HG03439 (cell line): ENCODE measurements around the gene HDLBP.
"Not testable (repeated sequence)": the region's sequence is repeated elsewhere in the genome, so short reads cannot be mapped to it uniquely, and the experiment has no call there.

Experiments
- ATAC-seq: cut with Tn5 transposase; IDR thresholded peaks from one replicate; pipeline ENCODE4 v1.9.1; 2021; ENCODE audit warnings: mild to moderate bottlenecking, moderate library complexity; ENCODE audit not compliant: unreplicated experiment

HDLBP gene

DNA sequence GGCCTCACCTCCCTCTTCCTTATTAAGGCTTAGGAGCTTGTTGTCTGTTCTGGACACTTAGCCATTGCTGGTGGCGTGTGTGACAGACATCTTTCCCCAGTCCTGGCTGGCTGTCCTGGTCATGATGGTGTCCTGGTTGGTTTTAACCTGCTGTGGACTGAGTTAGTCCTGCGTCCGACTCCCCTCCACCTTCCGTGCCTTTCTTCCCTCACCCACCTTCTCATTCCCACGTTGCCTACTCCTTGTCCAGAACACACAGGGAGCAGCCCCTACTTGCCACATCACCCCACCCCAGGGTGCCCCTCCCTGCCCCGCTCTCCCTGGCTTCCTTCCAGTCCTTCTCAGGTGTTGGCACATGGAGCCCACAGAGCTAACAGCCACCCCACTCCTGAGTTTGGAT is 117.5 kb downstream of the HDLBP start:
- no peak for ATAC-seq

DNA sequence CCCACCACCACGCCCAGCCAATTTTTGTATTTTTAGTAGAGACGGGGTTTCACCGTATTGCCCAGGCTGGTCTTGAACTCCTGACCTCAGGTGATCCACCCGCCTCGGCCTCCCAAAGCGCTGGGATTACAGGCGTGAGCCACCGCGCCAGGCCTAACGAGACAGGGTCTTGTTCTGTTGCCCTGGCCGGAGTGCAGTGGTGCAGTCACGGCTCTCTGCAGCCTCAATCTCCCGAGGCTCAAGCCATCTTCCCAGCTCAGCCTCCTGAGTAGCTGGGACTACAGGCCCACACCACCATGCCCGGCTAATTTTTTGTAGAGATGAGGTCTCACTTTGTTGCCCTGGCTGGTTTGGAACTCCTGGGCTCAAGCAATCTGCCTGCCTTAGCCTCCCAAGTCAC is 118.2 kb downstream of the HDLBP start:
- ATAC-seq: not testable (repeated sequence)

- no peak for ATAC-seq
These were observed 119.9 kb downstream of the HDLBP start for GRCh38 chr2:241195506-241196130.

- no peak for ATAC-seq
These were observed 120.7 kb downstream of the HDLBP start for GRCh38 chr2:241194811-241195210.

DNA sequence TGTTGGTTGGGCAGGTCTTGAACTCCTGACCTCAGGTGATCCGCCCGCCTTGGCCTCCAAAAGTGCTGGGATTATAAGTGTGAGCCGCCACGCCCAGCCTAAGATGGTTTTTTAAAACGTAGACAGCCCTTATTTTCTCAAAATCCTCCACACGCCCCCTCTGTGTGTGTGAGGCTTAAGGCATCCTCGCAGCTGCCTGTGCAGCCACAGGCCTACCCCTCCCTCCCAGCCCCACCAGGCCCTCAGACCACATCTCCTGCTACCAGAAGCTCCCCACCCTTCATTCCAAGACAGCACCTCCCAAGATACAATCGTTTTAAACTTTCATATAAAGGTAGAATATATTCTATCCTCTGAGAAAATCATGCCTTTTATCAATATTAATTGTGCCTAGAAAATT is 122.2 kb downstream of the HDLBP start:
- ATAC-seq: no peak

DNA sequence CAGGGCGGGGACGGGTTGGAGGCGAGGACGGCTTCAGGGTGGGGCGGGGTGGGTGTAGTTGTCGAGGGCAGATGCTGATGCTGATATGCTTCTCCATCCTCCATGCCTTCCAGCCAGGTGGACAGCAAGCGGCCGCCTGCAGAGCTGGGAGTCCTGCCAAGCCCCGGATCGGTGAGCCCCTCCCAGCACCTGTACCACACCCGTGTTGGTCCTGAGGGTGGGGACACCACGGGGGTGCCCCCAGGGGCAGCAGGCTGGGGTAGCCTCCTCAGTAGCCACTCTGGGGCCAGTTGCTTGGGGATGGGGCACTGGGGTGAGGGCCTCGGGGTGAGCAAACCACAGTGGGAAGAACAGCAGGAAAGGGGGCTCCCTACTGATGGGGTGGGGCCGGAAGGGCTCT is 124.4 kb downstream of the HDLBP start:
- ATAC-seq: no peak

GRCh38 chr2:241190291-241190981 is 125.0 kb downstream of the HDLBP start:
- no peak for ATAC-seq

GRCh38 chr2:241189856-241190201 is 125.6 kb downstream of the HDLBP start:
- ATAC-seq: no peak

DNA sequence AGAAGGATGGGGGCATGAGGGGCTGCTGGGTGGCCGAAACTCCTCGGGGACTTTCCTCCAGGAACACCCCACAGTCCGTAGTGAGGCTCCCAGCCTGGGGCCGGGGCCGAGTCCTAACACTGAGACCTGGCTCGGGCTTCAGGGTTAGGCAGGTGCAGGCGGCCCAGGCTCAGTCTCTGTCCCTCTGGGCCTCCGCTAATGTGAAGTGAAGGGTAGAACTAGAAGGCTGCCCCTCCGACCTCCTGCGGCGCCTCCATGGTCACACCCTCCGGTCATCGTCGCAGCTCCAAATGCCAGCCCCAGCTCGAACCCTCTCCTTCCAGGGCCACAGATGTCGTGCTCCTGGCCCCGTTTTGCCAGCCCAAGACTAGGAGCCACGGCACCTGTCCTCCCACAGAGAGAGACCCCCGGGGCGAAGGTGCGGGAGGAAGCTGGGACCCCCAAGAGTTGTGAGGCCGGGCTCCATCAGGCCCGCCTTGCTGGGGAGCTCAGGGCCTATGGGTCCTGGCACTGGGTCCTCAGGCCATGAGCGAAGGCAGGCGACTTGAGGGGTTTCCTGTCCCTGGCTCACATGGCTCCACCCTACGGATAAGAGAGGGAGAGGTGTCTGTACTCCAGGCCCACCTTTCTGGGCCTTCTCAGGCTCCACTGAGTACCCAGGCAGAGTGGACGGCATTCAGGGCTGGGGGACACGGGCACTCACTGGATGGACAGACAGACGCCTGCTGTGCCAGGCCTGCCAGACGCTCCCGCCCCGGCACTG is 126.2 kb downstream of the HDLBP start:
- no peak for ATAC-seq

DNA sequence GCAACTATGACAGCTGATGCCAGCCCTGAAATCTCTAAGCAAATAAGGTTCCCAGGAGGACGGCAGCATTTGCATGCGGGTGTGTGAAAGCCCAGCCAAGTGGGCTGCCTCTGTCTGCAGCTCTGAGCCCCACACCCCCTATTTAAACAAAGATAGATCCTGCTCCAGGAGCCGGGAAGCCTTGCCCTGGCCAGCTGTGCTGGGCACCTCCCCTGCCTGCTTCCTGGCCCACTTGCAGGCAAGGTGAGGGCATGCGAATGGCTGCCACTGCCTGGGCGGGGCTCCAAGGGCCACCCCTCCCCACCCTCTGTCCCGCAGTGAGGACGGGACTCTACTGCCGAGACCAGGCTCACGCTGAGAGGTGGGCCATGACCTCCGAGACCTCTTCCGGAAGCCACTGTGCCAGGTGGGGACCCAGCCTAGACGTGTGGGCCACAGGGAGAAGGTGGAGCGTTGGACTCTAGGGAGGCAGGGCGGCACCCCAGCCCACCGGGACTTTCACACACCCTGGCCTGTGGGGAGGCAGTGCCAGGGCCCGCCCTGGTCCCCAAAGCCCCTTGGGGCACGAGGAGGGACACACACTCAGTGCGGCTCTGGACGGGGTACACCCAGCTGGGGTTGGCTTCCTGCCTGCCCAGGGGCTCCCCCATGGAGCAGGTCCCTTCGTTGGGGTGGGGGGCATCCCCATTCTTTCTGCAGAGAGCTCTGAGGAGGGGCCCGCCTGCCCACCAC is 126.9 kb downstream of the HDLBP start, which contains the start of gene ANO7:
TSS of gene ANO7 (plus strand) at position 317 of the 732 bp plus-strand sequence. CDS start 1,387 bp downstream, outside the sequence.
- no peak for ATAC-seq

DNA sequence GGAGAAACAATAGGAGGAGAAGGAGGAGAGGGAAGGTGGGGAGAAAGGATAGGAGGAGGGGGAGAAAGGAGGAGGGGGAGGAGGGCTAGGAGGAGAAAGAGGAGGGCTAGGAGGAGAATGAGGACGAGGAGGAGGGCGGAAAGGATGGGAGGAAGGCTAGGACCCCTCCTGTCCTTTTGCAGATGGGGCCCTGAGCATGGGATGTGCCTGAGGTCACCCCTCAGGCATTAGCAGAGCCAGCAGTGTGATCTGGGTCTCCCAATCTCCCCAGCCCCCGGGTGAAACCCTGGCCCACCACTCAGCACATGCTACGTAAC is 127.6 kb downstream of the HDLBP start:
- ATAC-seq: no peak

DNA sequence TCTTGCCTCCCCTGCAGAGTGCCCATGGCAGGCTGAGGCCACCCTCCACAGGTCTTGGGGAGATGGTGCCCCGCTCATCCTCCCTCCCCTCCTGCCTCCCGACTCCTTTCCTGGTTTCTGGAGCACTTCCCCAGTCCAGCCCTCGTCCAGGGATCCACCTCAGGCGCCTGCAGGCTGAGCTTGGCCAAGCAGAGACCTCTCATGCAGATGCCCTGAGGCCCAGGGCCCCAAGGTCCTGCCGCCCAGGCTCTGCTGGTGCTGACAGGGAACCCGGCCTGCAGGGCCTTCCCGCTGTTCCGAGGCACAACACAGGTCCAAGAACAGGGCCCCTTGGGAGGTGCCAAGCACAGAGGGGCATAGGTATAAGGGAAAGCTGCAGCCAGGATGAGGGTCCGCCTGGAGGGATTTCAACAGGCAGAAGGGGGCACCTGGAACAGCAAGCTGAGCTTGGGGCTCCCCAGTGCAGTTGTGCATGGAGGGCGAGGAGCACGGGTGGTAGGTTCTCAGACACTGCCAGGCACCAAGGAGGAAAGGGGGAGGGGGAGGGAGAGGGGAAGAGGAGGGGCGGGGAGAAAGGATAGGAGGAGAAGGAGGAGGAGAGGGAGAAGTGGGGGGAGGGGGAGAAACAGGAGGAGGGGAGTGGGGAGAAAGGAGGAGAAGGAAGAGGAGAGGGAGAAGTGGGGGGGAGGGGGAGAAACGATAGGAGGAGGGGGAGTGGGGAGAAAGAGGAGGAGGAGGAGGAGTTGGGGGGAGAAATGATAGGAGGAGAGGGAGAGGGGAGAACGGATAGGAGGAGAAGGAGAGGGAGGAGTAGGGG is 128.2 kb downstream of the HDLBP start:
- no peak for ATAC-seq

DNA sequence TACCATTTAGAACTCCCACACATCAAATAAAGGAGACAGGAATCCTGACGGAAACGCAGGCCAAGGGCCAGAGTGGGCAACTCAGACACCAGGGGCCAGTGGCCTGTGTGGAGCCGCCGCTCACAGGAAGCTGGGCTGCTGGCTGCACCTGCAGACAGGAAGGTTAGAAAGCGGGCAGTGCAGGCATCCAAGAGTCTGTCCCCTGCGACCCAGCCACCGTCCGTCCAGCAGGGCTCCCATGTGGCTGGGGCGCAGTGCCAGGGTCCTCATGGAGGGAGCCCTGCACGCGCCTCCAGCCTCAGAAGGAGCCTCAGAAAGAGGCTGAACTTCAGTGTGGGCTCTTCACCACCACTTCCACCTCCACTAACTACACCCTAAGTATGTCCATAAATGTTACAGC is 129.5 kb downstream of the HDLBP start:
- no peak for ATAC-seq

DNA sequence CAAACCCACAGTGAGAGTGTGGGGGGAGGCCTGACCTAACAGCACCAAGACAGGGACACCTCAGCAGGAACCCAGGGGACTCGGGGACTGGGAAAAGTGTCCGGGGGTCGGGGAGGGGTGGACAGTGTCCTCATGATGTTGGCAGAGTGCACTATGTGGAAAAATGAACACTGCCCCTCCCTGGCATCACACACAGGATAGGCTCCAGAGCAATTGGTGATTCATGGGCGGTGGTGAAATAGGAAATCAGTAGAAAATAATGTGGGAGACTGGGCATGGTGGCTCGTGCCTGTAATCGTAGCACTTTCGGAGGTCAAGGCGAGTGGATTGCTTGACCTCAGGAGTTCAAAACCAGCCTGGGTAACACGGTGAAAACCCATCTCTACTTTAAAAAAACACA is 130.6 kb downstream of the HDLBP start:
- no peak for ATAC-seq

GRCh38 chr2:241183221-241183620 is 132.3 kb downstream of the HDLBP start:
- ATAC-seq: no peak

GRCh38 chr2:241182531-241183133 is 132.8 kb downstream of the HDLBP start:
- ATAC-seq: no peak

DNA sequence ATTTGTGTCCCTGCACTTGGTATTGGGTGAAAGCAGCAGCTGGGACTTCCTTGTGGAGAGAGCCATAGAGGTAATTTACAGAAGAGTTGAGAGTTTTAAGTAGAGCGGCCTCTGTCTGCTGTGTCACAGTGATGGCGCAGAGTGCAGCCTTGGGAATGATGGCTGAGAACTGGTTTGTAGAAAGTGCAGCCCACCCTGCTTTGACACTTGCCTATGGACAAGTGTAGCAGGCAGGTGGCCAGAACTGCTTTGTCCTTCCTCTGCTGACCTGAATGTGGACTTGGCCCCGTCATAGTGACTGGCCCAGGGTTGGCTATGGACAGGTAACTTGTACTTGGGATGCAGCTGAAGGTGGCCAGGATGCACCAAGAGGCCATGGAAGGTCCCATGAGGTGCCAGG is 133.3 kb downstream of the HDLBP start:
- no peak for ATAC-seq

- ATAC-seq: no peak
These were observed 135.0 kb downstream of the HDLBP start for GRCh38 chr2:241180495-241180894.

DNA sequence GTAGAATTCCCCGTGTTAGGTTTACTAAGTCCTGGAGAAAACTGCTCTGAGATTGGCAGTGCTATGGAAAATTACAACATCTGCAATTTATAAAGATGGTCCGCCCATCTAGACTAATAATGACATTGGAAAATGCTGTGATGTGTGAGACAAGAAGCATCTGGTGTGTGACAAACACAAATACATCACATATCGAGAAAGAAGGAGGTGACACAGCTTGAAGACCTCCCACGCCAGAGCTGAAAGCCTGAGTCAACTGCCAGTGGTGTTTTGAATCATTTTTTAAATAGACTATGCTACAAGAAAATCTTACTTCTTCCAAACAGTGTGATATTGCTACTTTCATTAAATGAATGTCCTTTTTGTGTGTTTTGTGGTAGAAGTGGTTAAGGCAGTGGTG is 135.6 kb downstream of the HDLBP start:
- ATAC-seq: no peak

DNA sequence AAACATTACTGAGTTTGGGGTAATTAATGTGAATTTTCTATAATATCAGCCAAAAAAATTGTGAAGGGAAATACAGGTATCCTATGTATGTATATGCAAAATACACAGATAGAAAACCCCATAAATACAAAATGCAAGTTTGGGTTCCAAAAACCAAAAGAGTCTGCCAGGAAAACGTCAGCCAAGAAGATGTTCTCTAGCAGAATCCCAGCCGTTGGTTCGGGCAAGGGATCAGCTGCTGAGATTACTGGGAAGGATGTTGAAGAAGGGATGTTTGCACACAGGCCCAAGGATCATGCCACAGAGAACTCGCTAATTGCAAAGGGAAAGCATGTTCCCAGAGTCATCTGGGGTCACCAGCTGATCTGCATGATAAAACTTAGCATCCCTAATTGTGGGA is 136.5 kb downstream of the HDLBP start:
- ATAC-seq: no peak
